Kidney (tissue), 14 donors: ENCODE measurements around the gene MAPT. TPM values are rescaled to one million over a fixed set of nuclear protein-coding genes. Genes with fewer than 3 reads are reported as not detected.

ENCODE experiments used
- DNase-seq, 5 donors: peaks; one replicate each; pipeline ENCODE4 v3.0.0-alpha.2; 2013 to 2020
- FAIRE-seq: peaks from 2 replicates; lab custom pipeline; 2012; peaks lifted over from hg19 to GRCh38; lab: Jason Lieb, UNC
- H3K27ac ChIP-seq, 2 donors: one replicate each; pipeline ENCODE4 v1.7.0; 2013; ENCODE audit warnings: low read depth in 2 of 2, low read length in 2 of 2, inconsistent platforms in 1 of 2
- H3K27me3 ChIP-seq: one replicate; pipeline ENCODE4 v1.7.1; 2013; ENCODE audit warnings: low read length, inconsistent platforms; ENCODE audit not compliant: control insufficient read depth, insufficient read depth
- H3K36me3 ChIP-seq, 3 donors: one replicate each; pipeline versions ENCODE4 v1.7.0 to v1.7.1; 2013; ENCODE audit warnings: low read length in 3 of 3, control low read depth in 1 of 3, inconsistent platforms in 1 of 3; ENCODE audit not compliant: insufficient read depth in 3 of 3, control insufficient read depth in 2 of 3
- H3K4me1 ChIP-seq, 3 donors: one replicate each; pipeline versions ENCODE4 v1.7.0 to v1.7.1; 2013; ENCODE audit warnings: low read length in 3 of 3, inconsistent platforms in 1 of 3, low read depth in 1 of 3; ENCODE audit not compliant: control insufficient read depth in 2 of 3, insufficient read depth in 2 of 3
- H3K4me3 ChIP-seq, 3 donors: one replicate each; pipeline versions ENCODE4 v1.7.0 to v1.8.1; 2013; ENCODE audit warnings: low read length in 3 of 3, control low read depth in 1 of 3, inconsistent platforms in 1 of 3
- H3K9ac ChIP-seq, 3 donors: one replicate each; pipeline versions ENCODE4 v1.7.0 to v1.7.1; 2013; ENCODE audit warnings: low read length in 3 of 3, control low read depth in 1 of 3, inconsistent platforms in 1 of 3
- H3K9me3 ChIP-seq, 3 donors: one replicate each; pipeline versions ENCODE4 v1.7.0 to v1.7.1; 2013; ENCODE audit warnings: low read length in 3 of 3, control low read depth in 1 of 3, inconsistent platforms in 1 of 3; ENCODE audit not compliant: control insufficient read depth in 2 of 3, insufficient read depth in 1 of 3
- CTCF ChIP-seq: IDR thresholded peaks from 3 replicates; pipeline ENCODE4 v1.5.1; 2012; ENCODE audit warnings: mild to moderate bottlenecking, moderate library complexity, borderline replicate concordance; ENCODE audit not compliant: insufficient read depth; ENCODE audit errors: extremely low read depth
- intact Hi-C: fragments of 100-400 bp; cut with DNase I; formaldehyde crosslinking; loops from one replicate; pipeline ENCODE4 v1.11.1; 2022
- polyA plus RNA-seq: library from polyadenylated mRNA; stranded (reverse); fragments of 350-450 nt; fragmentation: Illumina TruSeq; extraction: RNeasy Lipid Tissue Mini Kit (QIAGEN cat#74804); gene quantifications from one replicate; pipeline ENCODE4 v1.2.3, GENCODE V29; 2014; ENCODE audit warnings: low read depth, low replicate concordance; ENCODE audit not compliant: insufficient read depth
- total RNA-seq: library from RNA; stranded (reverse); fragmentation: NEBNext Ultra II Directional; extraction: Animal tissue kit (Norgen Biotek cat#: 25700); gene quantifications from one replicate; pipeline ENCODE4 v1.2.1, GENCODE V29; 2021
- donor health status: control.
- donor health status: control.
- donor health status: control.
- donor health status: control.
- donor health status: control.
- donor health status: DM: yes; HTN: yes; CAD: no.
- donor health status: Normal renal cell carcinoma (clear cell type).

Gene MAPT
- total and polyA plus RNA-seq, 2 donors from 2014 or later: 2.9 to 15.4 TPM

- FAIRE-seq (no peak), DNase-seq (no peak)
- no peak for TF ChIP-seq CTCF
- Histone ChIP-seq H3K4me1 (peaks cover 0 to 17% (median 5%) of the 10 kb centered on the region in 3 donors), H3K4me3 (no peak overlapping the region), H3K27ac (no peak overlapping the region), H3K9ac (no peak overlapping the region), H3K36me3 (peaks cover 7 to 16% (median 13%) of the 10 kb centered on the region in 3 donors), H3K27me3 (no peaks in the 10 kb centered on the region), H3K9me3 (no peaks in the 10 kb centered on the region)
- intact Hi-C loops: no loop called here
Observed at GRCh38 chr17:46053911-46054534, 159.7 kb downstream of the MAPT start.

GRCh38 chr17:46056800-46057304 is 162.5 kb downstream of the MAPT start:
- Histone ChIP-seq H3K9ac (no peak overlapping the region), H3K36me3 (peaks cover 0 to 2% (median 0%) of the 10 kb centered on the region in 3 donors), H3K4me1 (peaks cover 0 to 15% (median 0%) of the 10 kb centered on the region in 3 donors), H3K4me3 (no peak overlapping the region), H3K9me3 (no peaks in the 10 kb centered on the region), H3K27me3 (no peaks in the 10 kb centered on the region), H3K27ac (no peak overlapping the region)
- no peak for TF ChIP-seq CTCF
- intact Hi-C loops: no loop called here
- DNase-seq: no peak
- FAIRE-seq: no peak

GRCh38 chr17:46057366-46057765 is 163.0 kb downstream of the MAPT start:
- H3K9ac ChIP-seq: no peak overlapping the region
- TF ChIP-seq CTCF: no peak
- intact Hi-C loops: no loop called here
- no peaks in the 10 kb centered on the region for H3K9me3 ChIP-seq
- H3K27ac ChIP-seq: no peak overlapping the region
- no peak for DNase-seq
- H3K36me3 ChIP-seq: peaks cover 0 to 2% (median 0%) of the 10 kb centered on the region in 3 donors
- no peak for FAIRE-seq
- H3K27me3 ChIP-seq: no peaks in the 10 kb centered on the region
- H3K4me3 ChIP-seq: no peak overlapping the region
- H3K4me1 ChIP-seq: peaks cover 0 to 11% (median 0%) of the 10 kb centered on the region in 3 donors
